HepG2 (cell line): ENCODE data around the gene LCK. TPM values are rescaled to one million over a fixed set of nuclear protein-coding genes. Genes with fewer than 3 reads are reported as not detected.
"Not testable (repeated sequence)": the region's sequence is repeated elsewhere in the genome, so short reads cannot be mapped to it uniquely, and the experiment has no call there.

Source experiments
- ATAC-seq: fragments of 200-7000 bp; cut with Tn5 transposase; 3 replicates; pipeline ENCODE4 v1.9.1; 2020; ENCODE audit warnings: mild to moderate bottlenecking, moderate library complexity
- BruUV-seq: library from RNA; stranded (reverse); fragments of 400-500 nt; replicated peaks from 2 replicates; lab custom pipeline; 2021; lab: Mats Ljungman, UMichigan
- CTCF ChIA-PET: fragments of 300-600 bp; formaldehyde crosslinking; extraction: SDS; loops from one replicate; lab custom pipeline; 2021; ENCODE audit warnings: low total read pairs, inconsistent platforms, low intra/inter-chr PET ratio; lab: Yijun Ruan, JAX
- POLR2A ChIA-PET: fragments of 350-600 bp; sonication (Branson Sonifier 250); formaldehyde crosslinking; loops from one replicate; lab custom pipeline; 2020; ENCODE audit warnings: antibody characterized with exemption, inconsistent platforms; lab: Yijun Ruan, JAX
- DNase-seq: peaks from one replicate; pipeline ENCODE4 v3.0.0-alpha.2; 2015; ENCODE audit warnings: low spot score
- FAIRE-seq: peaks from 3 replicates; lab custom pipeline; 2011; peaks lifted over from hg19 to GRCh38; lab: Jason Lieb, UNC
- H2AFZ ChIP-seq: one replicate; pipeline ENCODE4 v1.6.1; 2011; ENCODE audit warnings: low read length, inconsistent platforms
- H3K27ac ChIP-seq: fragments of 300-600 bp; 3 replicates; pipeline ENCODE4 v1.8.0; 2011; ENCODE audit warnings: mixed run types, mild to moderate bottlenecking, mixed read lengths, low read length, inconsistent platforms; ENCODE audit not compliant: insufficient read depth; ENCODE audit errors: extremely low read length
- H3K27me3 ChIP-seq, 2 experiments: fragments of 200-600 bp in 1 of 2; 2 replicates in 1 of 2; 3 replicates in 1 of 2; pipeline versions ENCODE4 v1.6.0 to v1.8.0; 2011; ENCODE audit warnings: low read length in 2 of 2, mild to moderate bottlenecking in 2 of 2, moderate library complexity in 2 of 2, inconsistent platforms in 1 of 2; ENCODE audit not compliant: insufficient read depth in 2 of 2, control insufficient read depth in 1 of 2
- H3K36me3 ChIP-seq, 2 experiments: fragments of 200-600 bp in 1 of 2; replicated peaks in 1 of 2; 2 replicates in 1 of 2; 3 replicates in 1 of 2; pipeline versions ENCODE4 v1.5.1 to v1.8.0; 2011; ENCODE audit warnings: low read length in 2 of 2, inconsistent platforms in 1 of 2; ENCODE audit not compliant: insufficient read depth in 2 of 2, control insufficient read depth in 1 of 2
- H3K4me1 ChIP-seq: 2 replicates; pipeline ENCODE4 v1.5.1; 2012; ENCODE audit warnings: low read length, inconsistent platforms; ENCODE audit not compliant: insufficient read depth
- H3K4me2 ChIP-seq: 2 replicates; pipeline ENCODE4 v1.6.0; 2011; ENCODE audit warnings: low read depth, low read length, inconsistent platforms
- H3K4me3 ChIP-seq, 3 experiments: fragments of 200-600 bp in 1 of 3; sonication (generic), shearing (Covaris generic) in 1 of 3; replicated peaks in 1 of 3; 2 replicates each; pipeline ENCODE4 v1.5.1; 2011 to 2016; ENCODE audit warnings: low read length in 3 of 3, inconsistent platforms in 2 of 3, low read depth in 2 of 3, mild to moderate bottlenecking in 2 of 3, control low read depth in 1 of 3, mixed read lengths in 1 of 3; ENCODE audit not compliant: insufficient read depth in 1 of 3
- H3K79me2 ChIP-seq: one replicate; pipeline ENCODE4 v1.6.1; 2011; ENCODE audit warnings: low read length, inconsistent platforms; ENCODE audit not compliant: insufficient read depth
- H3K9ac ChIP-seq: 2 replicates; pipeline ENCODE4 v1.6.0; 2011; ENCODE audit warnings: mild to moderate bottlenecking, low read depth, low read length, inconsistent platforms; ENCODE audit not compliant: insufficient read depth
- H3K9me3 ChIP-seq: 2 replicates; pipeline ENCODE4 v1.5.1; 2012; ENCODE audit warnings: mild to moderate bottlenecking, low read length
- H4K20me1 ChIP-seq: 2 replicates; pipeline ENCODE4 v1.6.0; 2011; ENCODE audit warnings: inconsistent platforms, mild to moderate bottlenecking, low read length, moderate library complexity; ENCODE audit not compliant: insufficient read depth
- MNT ChIP-seq: fragments of 450-650 bp; IDR thresholded peaks from 2 replicates; pipeline ENCODE4 v1.6.1; 2016
- ZNF121 ChIP-seq: sonication (generic); formaldehyde crosslinking; IDR thresholded peaks from 2 replicates; pipeline ENCODE4 v1.5.0; 2020; ENCODE audit warnings: mild to moderate bottlenecking, missing genetic modification reagents
- ZNF326 ChIP-seq: sonication (generic); formaldehyde crosslinking; IDR thresholded peaks from 2 replicates; pipeline ENCODE4 v1.4.0; 2020; ENCODE audit warnings: missing genetic modification reagents, borderline replicate concordance
- WGBS: methylation state at CpG from one replicate; pipeline ENCODE4 v1.1.6; 2017; ENCODE audit warnings: low lambda C conversion rate; 5-methylcytosine and 5-hydroxymethylcytosine counted together
- in situ Hi-C: cut with HindIII; loops from 2 replicates; pipeline ENCODE4 v1.10.0; 2017; ENCODE audit warnings: low pct_unique_long_range_greater_than_20kb; ENCODE audit not compliant: extremely low pct_ligation_motif_present
- intact Hi-C: fragments of 100-400 bp; cut with micrococcal nuclease; formaldehyde crosslinking; loops from one replicate; pipeline ENCODE4 v1.10.0; 2022; ENCODE audit not compliant: unreplicated experiment
- polyA plus RNA-seq, 8 experiments: library from polyadenylated mRNA; depleted of rRNA in 3 of 8; stranded (reverse) in 7 of 8; unstranded in 1 of 8; fragments of >200 nt; fragmentation: Illumina TruSeq in 4 of 8; extraction: Trizol in 4 of 8; gene quantifications; 2 replicates each; pipeline versions ENCODE4 v1.2.1 to v1.2.3, GENCODE V29; 2011 to 2016; ENCODE audit warnings: low read depth in 4 of 8, missing spikeins in 1 of 8, mixed read lengths in 1 of 8; ENCODE audit not compliant: insufficient read depth in 1 of 8
- total RNA-seq, 5 experiments: library from RNA; depleted of rRNA; stranded (reverse); fragments of >200 nt; fragmentation: Illumina TruSeq; extraction: Trizol; gene quantifications; 2 replicates each; pipeline ENCODE4 v1.2.3, GENCODE V29; 2016; ENCODE audit warnings: low read depth in 1 of 5

Gene LCK
- total and polyA plus RNA-seq, 2 of the 13 experiments (the other 11 are each of a cell fraction or from before 2014, with no cell fraction given) = 0.93 to 1.8 TPM

GRCh38 chr1:32284777-32285176 is 33.7 kb downstream of the LCK start:
- intact Hi-C loops, ATAC-seq, H3K4me3 ChIP-seq, FAIRE-seq, BruUV-seq, POLR2A ChIA-PET, CTCF ChIA-PET, H4K20me1 ChIP-seq, H3K4me1 ChIP-seq, H3K36me3 ChIP-seq, H3K27ac ChIP-seq, H3K27me3 ChIP-seq, H3K9me3 ChIP-seq, DNase-seq, H3K4me2 ChIP-seq, H3K79me2 ChIP-seq, H2AFZ ChIP-seq, in situ Hi-C loops, H3K9ac ChIP-seq: not testable (repeated sequence)
- peak; percentile 74 for TF ChIP-seq ZNF121 (CRISPR knock-in tag)
- WGBS = 69% methylated on average over 8 of the region's 8 CpGs

GRCh38 chr1:32285658-32286057 is 34.6 kb downstream of the LCK start:
- CTCF ChIA-PET = no interaction called here
- Histone ChIP-seq H2AFZ (no peak overlapping the region), H3K4me2 (no peak overlapping the region), H3K27ac (no peak overlapping the region), H3K4me1 (peaks cover 13% of the 10 kb centered on the region), H3K27me3 (no peaks in the 10 kb centered on the region), H3K36me3 (no peaks in the 10 kb centered on the region), H3K9me3 (no peaks in the 10 kb centered on the region), H3K79me2 (no peaks in the 10 kb centered on the region), H3K9ac (no peak overlapping the region), H4K20me1 (no peaks in the 10 kb centered on the region), H3K4me3 (no peak overlapping the region)
- ATAC-seq (no peak; the same call in 1 of the 3 replicates), DNase-seq (no peak), FAIRE-seq (no peak)
- no TSS peak for BruUV-seq
- peak; percentile 97 for TF ChIP-seq MNT
- TF ChIP-seq ZNF326 (CRISPR knock-in tag) = no peak
- WGBS = 70% methylated on average over 2 of the region's 3 CpGs
- in situ Hi-C loops = no loop called here
- POLR2A ChIA-PET = no interaction called here
- intact Hi-C loops = no loop called here
